Neural cell (in vitro differentiated cells): ENCODE data around the gene BFSP2.

ENCODE experiments used
- EP300 ChIP-seq: fragments of 450-650 bp; conservative IDR thresholded peaks from 2 replicates; pipeline ENCODE4 v1.6.1; 2014; ENCODE audit warnings: antibody characterized with exemption, mild to moderate bottlenecking, moderate library complexity; ENCODE audit not compliant: poor library complexity, severe bottlenecking
- POLR2AphosphoS5 ChIP-seq: IDR thresholded peaks from 2 replicates; pipeline ENCODE4 v1.6.1; 2012
- RAD21 ChIP-seq: fragments of 450-650 bp; conservative IDR thresholded peaks from 2 replicates; pipeline ENCODE4 v1.6.1; 2014; ENCODE audit warnings: antibody characterized with exemption, mild to moderate bottlenecking, moderate library complexity
- TF ChIP-seq, protein P1 (sequence below): fragments of 450-650 bp; IDR thresholded peaks from 2 replicates; pipeline ENCODE4 v1.5.1; 2014; ENCODE audit warnings: antibody characterized with exemption, mild to moderate bottlenecking, moderate library complexity; ENCODE audit not compliant: poor library complexity, severe bottlenecking

DNA sequence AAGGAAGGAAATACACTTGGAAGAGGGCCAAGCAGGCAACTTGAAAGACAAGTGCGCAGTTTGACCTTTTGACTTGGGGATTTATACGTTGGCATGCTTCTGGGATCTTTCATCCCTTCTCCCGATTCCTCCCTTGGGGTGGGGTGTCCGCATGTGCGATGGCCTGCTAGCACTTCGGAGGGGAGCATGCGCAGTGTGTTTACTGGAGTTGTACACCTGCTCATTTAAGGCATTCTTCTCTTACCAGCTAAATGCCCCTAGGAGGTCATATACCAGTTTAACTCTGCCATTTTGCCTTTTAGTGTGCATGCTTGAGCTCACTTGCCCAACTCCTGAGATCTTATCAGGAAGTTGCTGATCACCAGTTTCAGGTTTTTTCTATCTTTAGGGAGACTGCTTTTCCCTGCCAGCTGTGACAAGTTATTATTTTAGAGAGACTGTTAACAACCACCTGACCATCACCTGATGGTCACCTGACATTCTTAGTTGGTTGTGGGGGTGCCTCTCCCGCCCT, 63.5 kb downstream of the BFSP2 start:
- TF ChIP-seq, protein P1, sequence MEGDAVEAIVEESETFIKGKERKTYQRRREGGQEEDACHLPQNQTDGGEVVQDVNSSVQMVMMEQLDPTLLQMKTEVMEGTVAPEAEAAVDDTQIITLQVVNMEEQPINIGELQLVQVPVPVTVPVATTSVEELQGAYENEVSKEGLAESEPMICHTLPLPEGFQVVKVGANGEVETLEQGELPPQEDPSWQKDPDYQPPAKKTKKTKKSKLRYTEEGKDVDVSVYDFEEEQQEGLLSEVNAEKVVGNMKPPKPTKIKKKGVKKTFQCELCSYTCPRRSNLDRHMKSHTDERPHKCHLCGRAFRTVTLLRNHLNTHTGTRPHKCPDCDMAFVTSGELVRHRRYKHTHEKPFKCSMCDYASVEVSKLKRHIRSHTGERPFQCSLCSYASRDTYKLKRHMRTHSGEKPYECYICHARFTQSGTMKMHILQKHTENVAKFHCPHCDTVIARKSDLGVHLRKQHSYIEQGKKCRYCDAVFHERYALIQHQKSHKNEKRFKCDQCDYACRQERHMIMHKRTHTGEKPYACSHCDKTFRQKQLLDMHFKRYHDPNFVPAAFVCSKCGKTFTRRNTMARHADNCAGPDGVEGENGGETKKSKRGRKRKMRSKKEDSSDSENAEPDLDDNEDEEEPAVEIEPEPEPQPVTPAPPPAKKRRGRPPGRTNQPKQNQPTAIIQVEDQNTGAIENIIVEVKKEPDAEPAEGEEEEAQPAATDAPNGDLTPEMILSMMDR: no peak
- TF ChIP-seq POLR2AphosphoS5: no peak
- no peak for TF ChIP-seq EP300
- no peak for TF ChIP-seq RAD21
